ENCODE results near the gene ZNF639. TPM values are rescaled to one million over a fixed set of nuclear protein-coding genes. Genes with fewer than 3 reads are reported as not detected.
A peak's percentile ranks its signal among the peaks of the same experiment; 100 is the strongest.

Gene ZNF639
- total RNA-seq, 4 donors from 2014 or later: 59.0 to 97.4 (median 76.4) TPM

GRCh38 chr3:179347345-179348194 is 24.7 kb downstream of the ZNF639 start, which contains the start of gene MFN1:
MFN1 (plus strand) TSS chr3:179347709; CDS start chr3:179348852, 1,143 bp downstream.
- H3K27ac ChIP-seq: peak within 1 kb of the TSS; percentile 69 to 84 (median 84)
- H3K4me3 ChIP-seq (replicated peaks in 1 of 3): peak within 1 kb of the TSS; percentile 72 to 87 (median 79)
- intact Hi-C loops (cut with DNase I): no loop called here
- 1 to 2% methylated on average over 40 to 43 of the region's 63 CpGs for WGBS, 2 donors
- peak; percentile 97 for DNase-seq
- H3K36me3 ChIP-seq: peaks cover 5 to 9% of the 10 kb centered on the region in 2 donors
- H3K9me3 ChIP-seq: no peaks in the 10 kb centered on the region
- H3K4me1 ChIP-seq: peaks cover 4 to 9% of the 10 kb centered on the region in 2 donors
- TF ChIP-seq POLR2A (IDR thresholded peaks at IDR 0.05) (peak; percentile 39 to 93), CTCF (IDR thresholded peaks at IDR 0.05) (no peak)
- no peaks in the 10 kb centered on the region for H3K27me3 ChIP-seq

GRCh38 chr3:179348325-179349013 is 25.6 kb downstream of the ZNF639 start:
- peak overlapping the region in 2 of 3 donors; percentile 79 to 87 for H3K4me3 ChIP-seq (replicated peaks in 1 of 3)
- H3K27me3 ChIP-seq: no peaks in the 10 kb centered on the region
- no peak for DNase-seq
- WGBS, 2 donors: 28 to 33% methylated on average over 5 of the region's 5 CpGs
- TF ChIP-seq CTCF (IDR thresholded peaks at IDR 0.05) (no peak), POLR2A (IDR thresholded peaks at IDR 0.05) (no peak)
- peaks cover 4 to 9% of the 10 kb centered on the region in 2 donors for H3K4me1 ChIP-seq
- H3K27ac ChIP-seq: peak overlapping the region; percentile 49 to 84 (median 69)
- intact Hi-C loops (cut with DNase I): no loop called here
- no peaks in the 10 kb centered on the region for H3K9me3 ChIP-seq
- H3K36me3 ChIP-seq: peaks cover 9 to 12% of the 10 kb centered on the region in 2 donors

GRCh38 chr3:179355996-179356395 is 33.2 kb downstream of the ZNF639 start:
- 86 to 92% methylated on average over 1 of the region's 1 CpG for WGBS, 2 donors
- H3K9me3 ChIP-seq: no peaks in the 10 kb centered on the region
- H3K36me3 ChIP-seq: peaks cover 26 to 36% of the 10 kb centered on the region in 2 donors
- no peak for TF ChIP-seq CTCF (IDR thresholded peaks at IDR 0.05)
- DNase-seq: no peak
- no peak overlapping the region for H3K27ac ChIP-seq
- no peaks in the 10 kb centered on the region for H3K4me1 ChIP-seq
- intact Hi-C loops (cut with DNase I): no loop called here
- H3K27me3 ChIP-seq: no peaks in the 10 kb centered on the region
- H3K4me3 ChIP-seq (replicated peaks in 1 of 3): no peak overlapping the region

- Histone ChIP-seq H3K4me3 (replicated peaks in 1 of 3) (no peak overlapping the region), H3K27ac (no peak overlapping the region), H3K4me1 (no peaks in the 10 kb centered on the region), H3K36me3 (peaks cover 30 to 40% of the 10 kb centered on the region in 2 donors), H3K9me3 (no peaks in the 10 kb centered on the region), H3K27me3 (no peaks in the 10 kb centered on the region)
- TF ChIP-seq POLR2A (IDR thresholded peaks at IDR 0.05) (no peak), CTCF (IDR thresholded peaks at IDR 0.05) (no peak)
- 94 to 97% methylated on average over 5 of the region's 5 CpGs for WGBS, 2 donors
- DNase-seq: no peak
- intact Hi-C loops (cut with DNase I): no loop called here
Measured at GRCh38 chr3:179363332-179363731, 40.5 kb downstream of the ZNF639 start.

All from thyroid gland (tissue), 4 donors.